Mesodermal cell (in vitro differentiated cells): ENCODE data around the gene CFAP20.

Experiments used
- H3K27ac ChIP-seq: 2 replicates; pipeline ENCODE4 v1.7.0; 2013; ENCODE audit warnings: mild to moderate bottlenecking, low read depth, low read length, moderate library complexity; ENCODE audit not compliant: severe bottlenecking
- H3K36me3 ChIP-seq: 2 replicates; pipeline ENCODE4 v1.7.1; 2013; ENCODE audit warnings: mild to moderate bottlenecking, low read length, moderate library complexity; ENCODE audit not compliant: control insufficient read depth, insufficient read depth
- H3K4me1 ChIP-seq: one replicate; pipeline ENCODE4 v1.7.1; 2013; ENCODE audit warnings: mild to moderate bottlenecking, low read length; ENCODE audit not compliant: insufficient read depth, control insufficient read depth, poor library complexity, severe bottlenecking
- H3K4me3 ChIP-seq: 2 replicates; pipeline ENCODE4 v1.7.0; 2013; ENCODE audit warnings: low read length, control low read depth, mild to moderate bottlenecking; ENCODE audit not compliant: insufficient read depth, poor library complexity, severe bottlenecking; ENCODE audit errors: extremely low read depth
- H3K9me3 ChIP-seq: 2 replicates; pipeline ENCODE4 v1.7.1; 2013; ENCODE audit warnings: mild to moderate bottlenecking, low read length, moderate library complexity; ENCODE audit not compliant: control insufficient read depth
- WGBS, 2 experiments: methylation state at CpG; one replicate each; pipeline ENCODE4 v1.1.5; 2013; ENCODE audit warnings: missing lambda C conversion rate in 2 of 2; ENCODE audit not compliant: insufficient coverage in 2 of 2; 5-methylcytosine and 5-hydroxymethylcytosine counted together

The CFAP20 gene

DNA sequence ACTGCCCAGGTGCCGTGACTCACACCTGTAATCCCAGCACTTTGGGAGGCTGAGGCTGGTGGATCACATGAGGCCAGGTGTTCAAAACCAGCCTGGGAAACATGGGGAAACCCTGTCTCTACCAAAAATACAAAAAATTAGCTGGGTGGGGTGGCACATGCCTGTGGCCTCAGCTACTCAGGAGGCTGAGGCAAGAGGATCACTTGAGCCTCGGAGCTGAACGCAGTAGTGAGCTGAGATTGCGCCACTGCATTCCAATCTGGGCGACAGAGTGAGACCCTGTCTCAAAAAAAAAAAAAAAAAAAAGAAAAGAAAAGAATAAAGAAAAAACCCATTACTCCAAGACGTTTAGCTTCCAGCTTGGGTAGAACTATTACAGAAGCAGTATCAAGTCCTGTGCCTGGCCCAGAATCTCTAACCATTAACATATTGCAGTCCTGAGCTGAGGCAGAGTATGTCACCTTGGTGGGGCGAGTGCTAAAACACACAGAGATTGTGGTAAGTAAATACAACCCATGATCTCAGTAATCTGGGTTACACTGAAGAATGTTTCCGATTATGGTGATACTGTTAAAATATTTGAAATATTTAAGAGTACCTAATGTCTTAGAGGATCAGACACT lies 23.2 kb upstream of the CFAP20 start:
- WGBS, 2 experiments = 60 to 94% methylated on average over 1 to 3 of the region's 8 CpGs
- no peaks in the 10 kb centered on the region for H3K36me3 ChIP-seq
- no peak overlapping the region for H3K4me3 ChIP-seq
- no peak overlapping the region for H3K27ac ChIP-seq
- H3K4me1 ChIP-seq = no peaks in the 10 kb centered on the region
- no peaks in the 10 kb centered on the region for H3K9me3 ChIP-seq

DNA sequence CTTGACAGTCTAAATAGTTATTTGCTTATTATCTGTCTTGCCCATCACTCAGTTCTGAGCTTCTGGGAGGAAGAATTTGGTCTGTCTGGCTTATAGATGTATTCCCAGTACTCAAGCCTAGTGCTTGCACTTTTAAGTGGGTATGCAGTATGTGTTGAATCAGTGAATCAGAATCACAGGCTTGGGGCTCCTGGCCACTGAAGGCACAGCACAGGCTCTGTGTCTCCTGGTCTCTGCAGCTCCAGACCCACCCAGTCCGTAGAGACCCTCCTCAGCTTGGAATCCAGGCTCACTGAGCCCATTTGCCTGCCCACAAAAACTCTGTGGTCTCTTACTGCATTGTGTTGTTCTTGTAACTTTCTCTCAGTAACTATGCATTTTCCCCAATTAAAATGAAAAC lies 19.3 kb upstream of the CFAP20 start:
- Histone ChIP-seq H3K27ac (no peak overlapping the region), H3K36me3 (no peaks in the 10 kb centered on the region), H3K4me3 (no peak overlapping the region), H3K4me1 (no peaks in the 10 kb centered on the region), H3K9me3 (no peaks in the 10 kb centered on the region)
- WGBS, 2 experiments = 100% methylated on average over 1 of the region's 1 CpG; no CpG with 5 or more reads in 1 of the 2 experiments

GRCh38 chr16:58148099-58148498 lies 18.9 kb upstream of the CFAP20 start:
- no peaks in the 10 kb centered on the region for H3K9me3 ChIP-seq
- H3K4me3 ChIP-seq = no peak overlapping the region
- no peaks in the 10 kb centered on the region for H3K36me3 ChIP-seq
- WGBS, 2 experiments = 100% methylated on average over 2 of the region's 2 CpGs
- no peaks in the 10 kb centered on the region for H3K4me1 ChIP-seq
- no peak overlapping the region for H3K27ac ChIP-seq

- no peaks in the 10 kb centered on the region for H3K9me3 ChIP-seq
- no peak overlapping the region for H3K4me3 ChIP-seq
- no peaks in the 10 kb centered on the region for H3K4me1 ChIP-seq
- H3K36me3 ChIP-seq = no peaks in the 10 kb centered on the region
- H3K27ac ChIP-seq = no peak overlapping the region
Measured at GRCh38 chr16:58138852-58139251, 9.7 kb upstream of the CFAP20 start.

GRCh38 chr16:58137581-58137980 lies 8.4 kb upstream of the CFAP20 start:
- 83% methylated on average over 1 of the region's 2 CpGs; no CpG with 5 or more reads in 1 of the 2 experiments for WGBS, 2 experiments
- no peak overlapping the region for H3K4me3 ChIP-seq
- H3K9me3 ChIP-seq = no peaks in the 10 kb centered on the region
- no peaks in the 10 kb centered on the region for H3K36me3 ChIP-seq
- no peak overlapping the region for H3K27ac ChIP-seq
- no peaks in the 10 kb centered on the region for H3K4me1 ChIP-seq

DNA sequence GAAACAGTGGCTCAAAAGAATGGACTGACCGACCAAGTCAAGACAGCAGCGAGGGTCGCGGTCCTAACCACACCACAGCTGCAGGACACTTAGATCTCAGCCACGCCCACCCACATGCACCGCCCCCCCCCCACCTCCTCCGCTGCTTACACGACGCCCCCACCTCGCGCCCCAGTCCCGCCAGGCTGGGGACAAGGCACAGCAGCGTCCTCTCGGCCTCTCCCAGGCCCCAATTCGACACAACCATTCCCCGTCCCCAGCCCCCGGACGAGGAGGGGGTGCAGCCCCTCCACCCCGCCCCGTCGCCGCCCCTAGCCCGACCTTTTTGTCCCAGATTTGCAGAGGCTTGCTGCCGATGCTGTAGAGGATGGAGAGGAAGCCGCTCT lies 477 bp downstream of the CFAP20 start:
- Histone ChIP-seq H3K4me3 (peak overlapping the region; percentile 76), H3K27ac (peak overlapping the region; percentile 89), H3K9me3 (no peaks in the 10 kb centered on the region), H3K36me3 (no peaks in the 10 kb centered on the region), H3K4me1 (peaks cover 31% of the 10 kb centered on the region)
- WGBS, 2 experiments = 0% methylated on average over 13 to 14 of the region's 25 CpGs

GRCh38 chr16:58128181-58128631 lies 975 bp downstream of the CFAP20 start:
- peak overlapping the region; percentile 76 for H3K4me3 ChIP-seq
- no peaks in the 10 kb centered on the region for H3K36me3 ChIP-seq
- H3K4me1 ChIP-seq = peaks cover 32% of the 10 kb centered on the region
- WGBS, 2 experiments = 13 to 35% methylated on average over 2 to 4 of the region's 6 CpGs
- H3K9me3 ChIP-seq = no peaks in the 10 kb centered on the region
- no peak overlapping the region for H3K27ac ChIP-seq

DNA sequence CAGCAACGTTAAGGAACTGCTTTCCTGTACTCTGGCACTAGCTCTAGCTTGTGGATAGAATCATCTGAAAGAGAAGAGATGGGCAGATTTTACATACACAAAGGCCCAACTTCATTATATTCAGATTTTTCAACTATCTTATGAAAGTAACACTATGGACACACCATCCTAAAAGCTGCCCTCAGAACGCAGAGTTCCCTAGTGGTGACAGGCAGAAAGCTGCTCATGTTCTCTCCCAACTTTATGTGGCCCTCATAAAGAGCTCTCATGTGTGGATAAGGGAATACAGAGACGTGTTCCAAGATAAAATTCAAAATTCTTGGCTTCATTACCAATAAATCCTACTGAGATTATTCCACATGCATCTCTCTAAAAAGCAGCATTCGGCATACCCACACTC lies 1.5 kb downstream of the CFAP20 start:
- Histone ChIP-seq H3K36me3 (no peaks in the 10 kb centered on the region), H3K27ac (no peak overlapping the region), H3K4me1 (peaks cover 32% of the 10 kb centered on the region), H3K9me3 (no peaks in the 10 kb centered on the region), H3K4me3 (peak overlapping the region; percentile 76)
- 52 to 55% methylated on average over 1 to 2 of the region's 4 CpGs for WGBS, 2 experiments

DNA sequence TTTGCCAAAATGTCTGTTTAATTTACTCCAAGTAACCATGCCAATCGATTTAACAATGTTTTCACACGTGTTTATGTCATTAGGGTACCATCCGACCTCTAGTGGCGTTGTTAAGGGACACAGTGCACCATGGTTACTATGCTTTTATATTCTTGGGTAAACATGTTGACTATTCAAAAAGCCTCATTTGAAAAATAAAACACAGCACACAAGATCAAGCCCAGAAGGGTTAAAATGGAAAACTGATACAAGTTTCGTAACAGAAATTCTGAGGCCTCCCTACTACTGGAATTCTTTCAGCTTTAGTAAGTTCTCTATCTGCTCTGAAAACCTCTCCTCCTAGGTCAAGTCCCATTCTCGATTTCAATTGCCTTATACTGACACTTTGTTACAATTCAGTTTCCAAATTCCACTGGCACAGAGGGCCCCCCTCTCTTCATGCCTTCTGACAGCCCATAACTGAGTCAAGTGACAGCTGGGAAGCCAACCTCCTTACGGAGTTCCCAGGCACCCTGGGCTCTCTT lies 2.1 kb downstream of the CFAP20 start:
- Histone ChIP-seq H3K27ac (no peak overlapping the region), H3K4me3 (peak overlapping the region; percentile 76), H3K4me1 (peaks cover 33% of the 10 kb centered on the region), H3K36me3 (no peaks in the 10 kb centered on the region), H3K9me3 (no peaks in the 10 kb centered on the region)
- WGBS, 2 experiments = 57 to 64% methylated on average over 2 to 6 of the region's 7 CpGs

GRCh38 chr16:58126451-58126961 lies 2.7 kb downstream of the CFAP20 start:
- no peak overlapping the region for H3K4me3 ChIP-seq
- no peak overlapping the region for H3K27ac ChIP-seq
- H3K36me3 ChIP-seq = no peaks in the 10 kb centered on the region
- H3K4me1 ChIP-seq = peaks cover 38% of the 10 kb centered on the region
- 100% methylated on average over 1 of the region's 4 CpGs for WGBS, 2 experiments
- H3K9me3 ChIP-seq = no peaks in the 10 kb centered on the region

DNA sequence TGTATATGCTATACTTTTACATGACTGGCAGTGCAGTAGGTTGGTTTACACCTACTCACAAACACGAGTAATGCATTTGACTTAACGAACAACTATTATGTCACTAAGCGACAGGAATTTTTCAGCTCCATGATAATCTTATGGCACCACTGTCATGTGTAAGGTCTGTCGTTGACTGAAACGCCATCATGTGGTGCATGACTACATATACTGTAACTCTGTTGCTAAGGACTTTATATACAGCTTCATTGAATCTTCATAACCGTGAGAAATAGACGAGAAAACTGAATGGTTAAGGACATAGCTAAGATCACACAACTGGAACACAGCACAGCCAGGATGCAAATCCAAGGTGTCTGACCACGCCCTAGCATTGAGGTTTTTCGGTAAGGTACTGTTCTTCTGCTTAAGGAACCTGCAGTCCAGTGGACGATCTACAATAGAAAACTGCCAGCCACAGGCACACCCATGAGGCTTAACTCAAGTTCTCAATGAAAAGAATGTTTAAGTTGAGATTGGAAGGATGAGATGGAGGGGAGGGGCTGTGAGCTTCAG lies 3.3 kb downstream of the CFAP20 start:
- 91 to 97% methylated on average over 8 to 10 of the region's 10 CpGs for WGBS, 2 experiments
- Histone ChIP-seq H3K36me3 (no peaks in the 10 kb centered on the region), H3K4me1 (peaks cover 44% of the 10 kb centered on the region), H3K4me3 (no peak overlapping the region), H3K9me3 (no peaks in the 10 kb centered on the region), H3K27ac (no peak overlapping the region)
